ENCODE measurements around the gene POT1. TPM values are rescaled to one million over a fixed set of nuclear protein-coding genes. Genes with fewer than 3 reads are reported as not detected.
"Not testable (repeated sequence)": the region's sequence is repeated elsewhere in the genome, so short reads cannot be mapped to it uniquely, and the experiment has no call there.

POT1 gene, protein sequence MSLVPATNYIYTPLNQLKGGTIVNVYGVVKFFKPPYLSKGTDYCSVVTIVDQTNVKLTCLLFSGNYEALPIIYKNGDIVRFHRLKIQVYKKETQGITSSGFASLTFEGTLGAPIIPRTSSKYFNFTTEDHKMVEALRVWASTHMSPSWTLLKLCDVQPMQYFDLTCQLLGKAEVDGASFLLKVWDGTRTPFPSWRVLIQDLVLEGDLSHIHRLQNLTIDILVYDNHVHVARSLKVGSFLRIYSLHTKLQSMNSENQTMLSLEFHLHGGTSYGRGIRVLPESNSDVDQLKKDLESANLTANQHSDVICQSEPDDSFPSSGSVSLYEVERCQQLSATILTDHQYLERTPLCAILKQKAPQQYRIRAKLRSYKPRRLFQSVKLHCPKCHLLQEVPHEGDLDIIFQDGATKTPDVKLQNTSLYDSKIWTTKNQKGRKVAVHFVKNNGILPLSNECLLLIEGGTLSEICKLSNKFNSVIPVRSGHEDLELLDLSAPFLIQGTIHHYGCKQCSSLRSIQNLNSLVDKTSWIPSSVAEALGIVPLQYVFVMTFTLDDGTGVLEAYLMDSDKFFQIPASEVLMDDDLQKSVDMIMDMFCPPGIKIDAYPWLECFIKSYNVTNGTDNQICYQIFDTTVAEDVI
- total RNA-seq = 10 to 100 TPM; 25.5 to 50.4 (median 33.5) TPM

DNA sequence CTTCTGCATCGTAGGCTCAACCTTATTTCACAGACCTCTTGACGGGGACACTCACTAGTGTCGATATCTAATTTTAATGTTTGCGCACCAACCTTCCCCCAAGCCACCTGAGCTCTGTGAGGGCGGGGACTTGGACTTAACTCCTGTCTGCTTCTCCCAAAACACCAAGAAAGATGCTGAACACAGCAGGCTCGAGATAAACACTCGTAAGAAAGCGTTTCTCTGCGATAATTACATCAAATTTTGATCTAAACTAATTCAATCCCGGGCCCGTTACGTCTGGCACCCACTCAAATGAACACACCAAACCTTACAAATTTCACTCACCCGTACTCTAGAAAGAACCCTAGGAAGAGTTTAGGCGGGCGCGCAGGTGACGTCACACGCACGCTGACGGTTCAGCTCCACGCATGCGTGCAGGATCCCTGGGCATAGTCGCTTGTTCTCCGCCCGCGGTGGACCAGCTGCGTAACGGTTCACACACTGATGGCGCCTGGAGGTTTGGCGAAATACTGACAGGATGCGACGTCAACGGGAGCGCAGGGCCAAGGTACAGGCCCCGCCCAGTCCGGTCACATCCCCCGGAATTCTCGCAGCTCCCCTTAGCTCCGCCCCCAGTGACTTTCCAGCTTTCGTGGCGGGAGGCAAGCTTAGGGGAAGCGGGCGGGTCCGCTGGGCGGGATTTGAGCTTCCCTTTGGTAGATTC is at the start of gene POT1:
Gene POT1 (minus strand): TSS at position 359 of the 706 bp plus-strand sequence. CDS start 32,652 bp downstream, outside the sequence.
- 1% methylated on average over 41 to 45 of the region's 45 CpGs for WGBS, 2 donors
- H3K27ac ChIP-seq = peak within 1 kb of the TSS; percentile 86 to 97 (median 89)
- peak; percentile 96 to 97 for TF ChIP-seq EP300 (IDR thresholded peaks at IDR 0.05)
- peak in 2 of 5 experiments; percentile 25 to 55 for TF ChIP-seq CTCF (IDR thresholded peaks at IDR 0.05)
- peak in 1 of 2 donors; percentile 66 for TF ChIP-seq POLR2A (IDR thresholded peaks at IDR 0.05)
- H3K36me3 ChIP-seq = peaks cover 0 to 5% (median 0%) of the 10 kb centered on the region in 3 donors
- DNase-seq (ENCODE audit: low spot score in 2 of 2) = peak; percentile 97 to 98
- H3K9me3 ChIP-seq = no peaks in the 10 kb centered on the region
- no peaks in the 10 kb centered on the region for H3K27me3 ChIP-seq
- H3K4me3 ChIP-seq = peak within 1 kb of the TSS; percentile 46 to 81 (median 58)
- H3K4me1 ChIP-seq = peaks cover 0 to 25% (median 7%) of the 10 kb centered on the region in 4 donors

DNA sequence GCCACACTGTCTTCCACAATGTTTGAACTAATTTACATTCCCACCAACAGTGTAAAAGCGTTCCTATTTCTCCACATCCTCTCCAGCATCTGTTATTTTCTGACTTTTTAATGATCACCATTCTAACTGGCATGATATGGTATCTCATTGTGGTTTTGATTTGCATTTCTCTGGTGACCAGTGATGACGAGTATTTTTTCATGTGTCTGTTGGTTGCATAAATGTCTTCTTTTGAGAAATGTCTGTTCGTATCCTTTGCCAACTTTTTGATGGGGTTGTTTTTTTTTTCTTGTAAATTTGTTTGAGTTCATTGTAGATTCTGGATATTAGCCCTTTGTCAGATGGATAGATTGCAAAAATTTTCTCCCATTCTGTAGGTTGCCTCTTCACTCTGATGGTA is 45.5 kb upstream of the POT1 start:
- not testable (repeated sequence) for H3K27me3 ChIP-seq; H3K36me3 ChIP-seq; H3K4me3 ChIP-seq; H3K4me1 ChIP-seq; H3K9me3 ChIP-seq; H3K27ac ChIP-seq; DNase-seq (ENCODE audit: low spot score in 2 of 2)
- 44 to 76% methylated on average over 3 of the region's 3 CpGs for WGBS, 2 donors

DNA sequence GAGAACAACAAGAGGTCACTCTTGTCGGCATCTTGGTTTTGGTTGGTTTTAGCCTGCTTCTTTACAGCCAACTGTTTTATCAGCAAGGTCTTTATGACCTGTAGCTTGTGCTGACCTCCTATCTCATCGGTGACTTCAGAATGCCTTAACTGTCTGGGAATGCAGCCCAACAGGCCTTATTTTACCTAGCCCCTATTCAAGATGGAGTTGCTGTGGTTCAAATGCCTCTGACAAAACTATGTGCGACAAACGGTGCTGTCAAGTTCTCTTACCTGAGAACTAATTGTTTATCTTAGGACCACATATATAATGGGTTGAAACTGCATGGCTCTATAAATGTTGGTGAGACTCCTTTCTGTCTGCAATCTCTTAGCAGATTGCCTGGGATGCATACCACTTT is 35.9 kb upstream of the POT1 start:
- Histone ChIP-seq H3K9me3 (no peaks in the 10 kb centered on the region), H3K4me3 (no peak overlapping the region), H3K4me1 (no peaks in the 10 kb centered on the region), H3K36me3 (no peaks in the 10 kb centered on the region), H3K27me3 (no peaks in the 10 kb centered on the region), H3K27ac (no peak overlapping the region)
- 79 to 88% methylated on average over 4 of the region's 4 CpGs for WGBS, 2 donors
- no peak for DNase-seq (ENCODE audit: low spot score in 2 of 2)
- TF ChIP-seq POLR2A (IDR thresholded peaks at IDR 0.05) (no peak), CTCF (IDR thresholded peaks at IDR 0.05) (no peak), EP300 (IDR thresholded peaks at IDR 0.05) (no peak)

DNA sequence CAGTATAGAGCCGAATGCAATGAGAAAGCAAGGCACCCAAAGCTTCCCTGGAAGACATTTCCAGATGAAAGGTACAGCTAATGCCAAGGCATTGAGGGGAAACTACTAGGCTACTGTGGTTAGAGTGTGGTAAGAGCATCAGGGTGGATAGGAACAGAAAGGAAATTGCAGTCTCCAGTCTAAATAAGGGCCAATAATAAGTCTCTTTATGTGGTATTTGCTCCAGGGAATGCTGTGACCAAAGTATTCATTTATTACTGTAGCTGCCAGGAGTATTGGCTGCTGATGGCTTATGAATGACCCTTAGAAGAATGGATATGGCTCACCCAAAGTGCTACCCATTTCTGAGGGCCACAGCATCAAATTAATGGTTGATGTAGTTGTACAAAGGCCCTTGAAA is 30.1 kb upstream of the POT1 start:
- 0 to 88% methylated on average over 1 of the region's 1 CpG for WGBS, 2 donors
- H3K4me1 ChIP-seq = no peaks in the 10 kb centered on the region
- no peaks in the 10 kb centered on the region for H3K36me3 ChIP-seq
- no peaks in the 10 kb centered on the region for H3K27me3 ChIP-seq
- no peak overlapping the region for H3K27ac ChIP-seq
- H3K9me3 ChIP-seq = peaks cover 0 to 17% (median 1%) of the 10 kb centered on the region in 4 donors
- H3K4me3 ChIP-seq = no peak overlapping the region
- TF ChIP-seq EP300 (IDR thresholded peaks at IDR 0.05) = no peak
- TF ChIP-seq POLR2A (IDR thresholded peaks at IDR 0.05) = no peak
- TF ChIP-seq CTCF (IDR thresholded peaks at IDR 0.05) = no peak
- DNase-seq (ENCODE audit: low spot score in 2 of 2) = no peak

- H3K4me1 ChIP-seq; H3K4me3 ChIP-seq; DNase-seq (ENCODE audit: low spot score in 2 of 2); H3K27me3 ChIP-seq; H3K27ac ChIP-seq; H3K36me3 ChIP-seq: not testable (repeated sequence)
- peaks cover 0 to 17% (median 1%) of the 10 kb centered on the region in 4 donors for H3K9me3 ChIP-seq
- 100% methylated on average over 1 of the region's 1 CpG for WGBS, 2 donors
Measured at GRCh38 chr7:124957952-124958351, 28.3 kb upstream of the POT1 start.

Measured in tibial nerve (tissue), 4 donors.